HG02852 (cell line): ENCODE measurements around the gene RRAD.

Experiments
- ATAC-seq: cut with Tn5 transposase; IDR thresholded peaks from one replicate; pipeline ENCODE4 v1.9.1; 2021; ENCODE audit warnings: mild to moderate bottlenecking, moderate library complexity; ENCODE audit not compliant: unreplicated experiment

The RRAD gene

GRCh38 chr16:66918355-66918754 lies 7.0 kb downstream of the RRAD start:
- no peak for ATAC-seq

- ATAC-seq = no peak
Observed at GRCh38 chr16:66917741-66918140, 7.6 kb downstream of the RRAD start.

- no peak for ATAC-seq
Observed at GRCh38 chr16:66916518-66916917, 8.8 kb downstream of the RRAD start.

- ATAC-seq = no peak
Observed at GRCh38 chr16:66915041-66915440, 10.3 kb downstream of the RRAD start.

GRCh38 chr16:66914541-66914940 lies 10.8 kb downstream of the RRAD start:
- ATAC-seq = no peak

GRCh38 chr16:66913711-66914110 lies 11.6 kb downstream of the RRAD start:
- no peak for ATAC-seq

- ATAC-seq = no peak
Observed at GRCh38 chr16:66913081-66913480, 12.3 kb downstream of the RRAD start.

GRCh38 chr16:66911801-66912200 lies 13.5 kb downstream of the RRAD start:
- no peak for ATAC-seq

GRCh38 chr16:66911112-66911511 lies 14.2 kb downstream of the RRAD start:
- ATAC-seq = no peak

- ATAC-seq = no peak
Observed at GRCh38 chr16:66910175-66910940, 15.0 kb downstream of the RRAD start.

- ATAC-seq = no peak
Observed at GRCh38 chr16:66908762-66909559, 16.4 kb downstream of the RRAD start.

GRCh38 chr16:66908116-66908515 lies 17.2 kb downstream of the RRAD start:
- no peak for ATAC-seq

- ATAC-seq = no peak
Observed at GRCh38 chr16:66906916-66907836, 18.2 kb downstream of the RRAD start.

GRCh38 chr16:66905633-66906539 lies 19.4 kb downstream of the RRAD start:
- no peak for ATAC-seq

- ATAC-seq = no peak
Observed at GRCh38 chr16:66904846-66905632, 20.3 kb downstream of the RRAD start.

- no peak for ATAC-seq
Observed at GRCh38 chr16:66904428-66904845, 20.9 kb downstream of the RRAD start.

- ATAC-seq = no peak
Observed at GRCh38 chr16:66903544-66904427, 21.5 kb downstream of the RRAD start.
